Right ventricle myocardium inferior (tissue), 1 donor: ENCODE results near the gene ATP2B2. TPM values are rescaled to one million over a fixed set of nuclear protein-coding genes. Genes with fewer than 3 reads are reported as not detected.

Experiments
- ATAC-seq: fragments of 200-7000 bp; cut with Tn5 transposase; one replicate; pipeline ENCODE4 v1.9.1; 2020; ENCODE audit warnings: mild to moderate bottlenecking, moderate library complexity
- DNase-seq: peaks from one replicate; pipeline ENCODE4 v3.0.0; 2021; ENCODE audit errors: missing footprints
- intact Hi-C: fragments of 100-400 bp; cut with DNase I; formaldehyde crosslinking; loops from one replicate; pipeline ENCODE4 v1.11.0; 2022
- total RNA-seq: library from RNA; stranded (reverse); fragmentation: NEBNext Ultra II Directional; extraction: Animal tissue kit (Norgen Biotek cat#: 25700); gene quantifications from one replicate; pipeline ENCODE4 v1.2.1, GENCODE V29; 2021
- donor health status: DM: no; HTN: yes; CAD: no; lungs with severe emphysema.

ATP2B2 gene
- total RNA-seq, 1 donor from 2014 or later: 0.14 TPM

DNA sequence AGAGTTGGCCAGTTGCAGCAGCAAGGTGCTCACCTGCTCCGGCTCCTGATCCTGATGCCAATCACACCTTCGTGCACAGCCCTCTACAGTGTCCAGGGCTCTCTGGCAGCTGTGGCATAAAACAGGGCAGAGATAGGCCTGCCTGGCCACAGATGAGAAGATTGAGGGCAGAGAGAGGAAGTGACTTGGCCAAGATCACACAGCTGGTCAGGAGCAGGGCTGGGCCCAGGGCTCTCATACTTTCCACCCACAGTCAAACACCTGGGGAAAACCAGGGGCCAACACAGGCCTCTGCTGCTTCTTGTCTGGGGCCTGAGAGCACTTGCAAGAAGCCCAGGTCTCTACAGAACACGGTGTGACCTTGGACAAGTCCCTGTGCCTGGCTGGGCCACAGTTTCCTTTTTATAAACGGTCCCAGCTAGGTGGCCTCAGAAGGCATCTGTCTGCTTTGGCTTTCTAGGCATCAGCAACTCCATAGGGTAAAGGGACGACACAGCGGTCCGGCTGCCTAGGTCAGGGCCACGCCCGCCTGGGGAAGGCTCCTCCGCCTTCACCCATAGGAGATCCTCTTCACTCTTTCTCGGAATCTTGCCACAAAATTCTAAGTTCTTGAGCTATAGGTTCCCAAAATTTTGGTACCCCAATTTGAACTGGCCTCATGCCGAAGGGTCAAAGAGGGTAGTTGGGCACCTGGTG, 3.1 kb downstream of the ATP2B2 start:
- DNase-seq (peak; percentile 55), ATAC-seq (no peak)
- intact Hi-C loops: no loop called here

- DNase-seq (no peak), ATAC-seq (no peak)
- intact Hi-C loops: no loop called here
These were observed 3.7 kb downstream of the ATP2B2 start for GRCh38 chr3:10501664-10502052.

DNA sequence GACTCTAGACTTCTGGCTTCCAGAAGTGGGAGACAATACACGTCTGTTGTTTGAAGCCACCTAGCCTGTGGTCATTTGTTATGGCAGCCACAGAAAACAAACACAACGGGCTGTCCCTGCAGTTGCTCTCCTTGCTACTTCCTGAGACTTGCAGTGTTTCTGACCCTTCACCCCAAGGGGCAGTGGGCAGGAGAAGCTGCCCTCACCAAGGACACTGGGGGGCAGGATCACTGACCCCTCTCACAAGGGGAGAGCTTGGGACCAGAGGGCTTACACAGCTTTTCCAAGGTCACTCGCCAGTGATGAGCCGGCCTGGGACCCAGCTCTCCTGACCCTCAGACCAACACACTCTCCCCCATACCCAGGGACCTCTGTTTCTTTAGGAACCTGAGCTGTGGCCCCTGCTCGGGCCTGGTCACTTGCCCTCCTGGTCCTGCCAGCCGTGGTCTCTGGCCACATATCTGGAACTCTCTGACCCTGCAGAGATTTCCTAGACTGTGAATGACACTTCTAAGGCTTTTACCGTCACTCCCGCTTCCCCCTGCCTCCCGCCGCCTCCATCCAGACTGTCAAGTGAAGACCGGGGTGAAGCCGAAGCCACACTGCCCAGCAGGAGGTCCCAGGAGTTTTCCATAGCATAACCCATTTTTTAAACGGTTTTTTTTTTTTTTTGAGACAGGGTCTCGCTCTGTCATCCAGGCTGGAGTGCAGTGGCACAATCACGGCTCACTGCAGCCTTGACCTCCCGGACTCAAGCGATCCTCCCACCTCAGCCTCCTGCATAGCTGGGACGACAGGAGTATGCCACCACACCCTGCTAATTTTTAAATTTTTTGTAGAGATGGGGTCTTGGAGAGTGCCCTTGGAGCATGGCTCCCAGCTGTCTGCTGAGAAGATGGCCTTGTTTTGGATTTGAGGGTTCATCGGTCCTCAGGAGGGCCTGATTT, 4.4 kb downstream of the ATP2B2 start:
- intact Hi-C loops: no loop called here
- no peak for ATAC-seq

GRCh38 chr3:10498271-10498670, 7.1 kb downstream of the ATP2B2 start:
- no peak for ATAC-seq
- peak; percentile 33 for DNase-seq
- intact Hi-C loops: no loop called here

More for the DNA sequence above, 4.4 kb downstream of the ATP2B2 start:
- DNase-seq: peak; percentile 33

DNA sequence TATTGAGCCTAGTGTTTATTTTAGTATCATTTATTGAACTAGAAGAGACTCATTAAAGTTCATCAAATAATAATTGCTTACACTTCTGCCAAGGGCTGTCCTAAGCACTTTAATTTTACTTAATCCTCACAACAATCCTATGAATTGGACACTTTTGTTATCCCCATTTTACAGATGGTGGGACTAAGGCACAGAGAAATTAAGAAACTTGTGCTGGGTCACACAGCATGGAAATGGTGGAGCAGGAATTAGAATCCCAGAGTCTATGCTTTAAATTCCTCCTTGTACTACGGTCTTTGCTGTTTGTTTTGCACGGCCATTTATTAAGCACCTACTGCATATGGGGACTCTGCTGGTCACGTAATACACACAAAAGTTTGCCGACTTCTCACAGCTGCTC, 7.9 kb downstream of the ATP2B2 start:
- no peak for DNase-seq
- ATAC-seq: no peak
- intact Hi-C loops: no loop called here

GRCh38 chr3:10496121-10496863, 9.1 kb downstream of the ATP2B2 start:
- ATAC-seq (no peak), DNase-seq (no peak)
- intact Hi-C loops: no loop called here

DNA sequence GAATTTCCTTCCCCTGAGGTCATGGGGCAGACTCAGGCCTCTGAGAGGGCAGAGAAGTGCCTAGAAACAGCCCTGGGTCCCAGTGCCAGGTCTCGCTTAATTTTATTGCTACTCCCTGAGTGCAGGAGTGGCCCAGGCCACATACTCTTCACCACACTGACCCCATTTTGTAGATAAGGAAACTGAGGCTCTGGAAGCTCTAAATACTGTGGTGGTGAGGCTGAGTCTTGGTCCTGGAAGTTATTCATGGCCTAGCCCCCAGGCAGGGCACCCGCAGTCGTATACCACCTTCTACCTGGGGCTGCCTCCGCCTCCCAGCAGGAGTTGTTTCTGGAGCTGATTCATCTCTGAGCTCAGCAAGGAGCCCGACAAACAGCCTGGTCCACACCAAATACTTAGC, 9.8 kb downstream of the ATP2B2 start:
- intact Hi-C loops: no loop called here
- DNase-seq: peak; percentile 30
- no peak for ATAC-seq

- intact Hi-C loops: no loop called here
- DNase-seq: peak; percentile 37
- ATAC-seq: peak; percentile 39
These were observed 10.4 kb downstream of the ATP2B2 start for GRCh38 chr3:10495003-10495402.

DNA sequence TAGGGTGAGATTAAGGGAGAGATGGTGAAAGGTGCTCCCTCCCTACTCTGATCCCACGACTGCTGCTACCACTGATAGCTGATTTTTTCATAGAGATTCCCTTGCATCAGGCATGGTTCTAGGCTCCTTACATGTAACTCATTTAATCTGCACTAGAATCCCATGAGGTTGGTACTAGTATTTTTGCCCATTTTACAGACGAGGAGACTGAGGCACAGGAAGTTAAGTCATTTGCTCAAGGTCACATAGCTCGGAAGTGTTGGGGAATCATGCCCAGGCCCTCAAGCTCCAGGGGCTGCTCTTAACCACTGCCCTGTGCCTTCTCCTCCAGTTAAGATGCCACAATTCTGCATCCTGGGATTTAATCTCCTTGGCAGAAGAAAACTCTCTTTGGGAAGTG, 11.2 kb downstream of the ATP2B2 start:
- no peak for DNase-seq
- intact Hi-C loops: no loop called here
- ATAC-seq: no peak

DNA sequence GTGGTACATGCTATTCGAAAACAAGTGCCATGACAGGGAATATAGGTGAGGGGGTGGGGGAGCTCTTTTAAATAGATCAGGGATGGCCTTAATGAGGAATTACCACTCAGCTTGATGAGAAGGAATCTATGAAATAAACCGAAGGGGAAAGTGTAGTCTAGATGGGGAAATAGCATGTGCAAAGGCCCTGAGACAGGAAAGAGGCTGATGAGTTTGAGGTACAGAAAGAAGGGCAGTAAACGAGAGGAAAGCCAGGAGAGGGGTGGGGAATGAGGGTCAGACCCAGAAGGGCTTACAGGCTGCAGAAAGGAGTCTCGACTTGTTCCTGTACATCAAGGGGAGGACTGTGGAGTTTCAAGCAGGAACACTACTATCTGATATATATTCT, 12.2 kb downstream of the ATP2B2 start:
- intact Hi-C loops: no loop called here
- ATAC-seq (no peak), DNase-seq (no peak)

- ATAC-seq (no peak), DNase-seq (no peak)
- intact Hi-C loops: no loop called here
These were observed 12.8 kb downstream of the ATP2B2 start for GRCh38 chr3:10492364-10493201.

GRCh38 chr3:10489746-10490483, 15.5 kb downstream of the ATP2B2 start:
- DNase-seq: peak; percentile 28
- ATAC-seq: no peak
- intact Hi-C loops: no loop called here

- intact Hi-C loops: no loop called here
- DNase-seq (no peak), ATAC-seq (no peak)
These were observed 17.3 kb downstream of the ATP2B2 start for GRCh38 chr3:10487988-10488633.

- peak; percentile 26 for DNase-seq
- ATAC-seq: no peak
- intact Hi-C loops: no loop called here
These were observed 19.6 kb downstream of the ATP2B2 start for GRCh38 chr3:10485806-10486205.

- DNase-seq: peak; percentile 41
- intact Hi-C loops: no loop called here
- no peak for ATAC-seq
These were observed 20.0 kb downstream of the ATP2B2 start for GRCh38 chr3:10485380-10485779.

DNA sequence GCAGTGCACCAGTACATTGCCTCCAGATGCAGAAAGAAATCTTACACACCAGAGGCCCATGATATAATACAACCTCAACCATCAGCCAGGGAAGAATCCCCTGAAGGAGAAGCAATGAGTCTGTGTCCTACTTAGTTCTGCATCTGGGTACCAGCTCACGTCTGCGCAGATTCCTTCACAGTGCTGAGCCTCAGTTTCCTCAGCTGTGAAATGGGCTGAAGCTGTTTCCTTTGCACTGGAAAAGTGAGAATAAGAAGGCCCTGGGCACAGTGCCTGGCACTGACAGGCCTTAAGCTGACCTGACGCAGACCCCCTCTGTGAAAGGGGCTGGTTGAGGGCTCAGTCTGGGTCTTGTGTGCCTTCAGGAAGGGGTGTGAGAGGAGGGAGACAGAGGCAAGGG, 20.7 kb downstream of the ATP2B2 start:
- DNase-seq (no peak), ATAC-seq (no peak)
- intact Hi-C loops: no loop called here

DNA sequence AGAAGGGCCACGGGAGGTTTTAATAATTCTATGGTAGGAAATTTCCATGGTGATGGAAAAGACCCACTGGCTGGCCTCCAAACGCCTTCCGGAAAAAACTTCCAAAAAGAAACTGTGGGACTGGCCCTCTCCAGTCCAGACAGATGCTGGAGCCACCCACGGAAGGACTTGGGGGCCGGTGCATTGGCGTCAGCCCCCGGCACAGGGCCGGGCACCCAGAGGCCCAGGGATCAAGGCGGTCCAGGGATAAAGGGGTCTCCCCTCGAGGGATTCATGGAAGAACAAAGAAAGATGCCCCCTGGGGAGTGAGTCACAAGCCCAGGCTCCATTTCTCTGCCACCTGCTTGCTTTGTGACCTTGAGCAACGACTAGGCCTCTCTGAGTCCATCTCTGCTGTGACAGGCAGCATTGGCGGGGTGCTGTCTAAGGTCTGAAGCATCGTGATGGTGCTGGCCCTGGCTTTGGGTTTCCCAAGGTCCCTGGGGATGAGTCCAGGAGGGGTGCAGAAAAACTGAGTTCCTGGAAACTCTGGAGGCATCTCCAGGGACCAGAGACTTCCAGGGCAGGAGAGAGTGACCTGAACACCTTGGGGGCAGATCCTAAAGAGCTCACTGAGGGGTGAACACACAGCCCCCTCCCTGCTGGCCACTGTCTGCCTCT, 21.6 kb downstream of the ATP2B2 start:
- DNase-seq: peak; percentile 59
- no peak for ATAC-seq
- intact Hi-C loops: no loop called here
